HG03342 (cell line): ENCODE results near the gene SPEM2.
"Not testable (repeated sequence)": the region's sequence is repeated elsewhere in the genome, so short reads cannot be mapped to it uniquely, and the experiment has no call there.

Experiments used
- ATAC-seq: cut with Tn5 transposase; IDR thresholded peaks from one replicate; pipeline ENCODE4 v1.9.1; 2021; ENCODE audit warnings: mild to moderate bottlenecking, moderate library complexity; ENCODE audit not compliant: unreplicated experiment

Gene SPEM2

DNA sequence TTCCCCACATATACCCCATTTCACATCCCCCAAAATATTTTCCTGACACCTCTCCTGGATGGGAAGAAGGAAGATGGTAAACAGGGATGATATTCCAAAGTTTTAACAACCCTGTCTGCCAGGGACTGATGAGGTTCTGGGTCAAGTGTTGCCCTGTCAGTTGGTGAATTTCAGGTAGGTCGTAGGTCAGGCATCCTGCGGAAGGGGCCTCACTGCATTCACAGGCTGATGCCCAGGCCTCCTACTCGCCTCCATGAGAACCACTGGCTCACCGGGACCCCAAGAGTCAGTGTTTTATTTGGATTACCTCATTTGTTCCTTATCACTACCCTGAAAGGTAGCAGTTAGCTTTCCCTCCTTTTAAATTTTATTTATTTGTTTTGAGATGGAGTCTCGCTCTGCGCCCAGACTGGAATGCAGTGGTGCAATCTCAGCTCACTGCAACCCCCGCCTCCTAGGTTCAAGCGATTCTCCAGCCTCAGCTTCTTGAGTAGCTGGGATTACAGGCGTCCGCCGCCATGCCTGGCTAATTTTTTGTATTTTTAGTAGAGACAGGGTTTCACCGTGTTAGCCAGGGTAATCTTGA lies 43.5 kb downstream of the SPEM2 start:
- no peak for ATAC-seq

DNA sequence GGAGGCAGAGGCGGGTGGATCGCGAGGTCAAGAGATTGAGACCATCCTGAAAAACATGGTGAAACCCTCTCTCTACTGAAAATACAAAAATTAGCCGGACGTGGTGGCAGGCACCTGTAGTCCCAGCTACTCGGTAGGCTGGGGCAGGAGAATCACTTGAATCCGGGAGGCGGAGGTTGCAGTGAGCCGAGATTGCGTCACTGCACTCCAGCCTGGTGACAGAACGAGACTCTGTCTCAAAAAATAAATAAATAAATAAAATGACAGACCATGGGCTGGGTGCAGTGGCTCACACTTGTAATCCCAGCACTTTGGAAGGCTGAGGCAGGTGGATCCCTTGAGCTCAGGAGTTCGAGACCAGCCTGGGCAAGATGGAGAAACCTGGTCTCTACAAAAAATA lies 44.4 kb downstream of the SPEM2 start:
- not testable (repeated sequence) for ATAC-seq

GRCh38 chr17:7470457-7470973 lies 45.1 kb downstream of the SPEM2 start:
- not testable (repeated sequence) for ATAC-seq

DNA sequence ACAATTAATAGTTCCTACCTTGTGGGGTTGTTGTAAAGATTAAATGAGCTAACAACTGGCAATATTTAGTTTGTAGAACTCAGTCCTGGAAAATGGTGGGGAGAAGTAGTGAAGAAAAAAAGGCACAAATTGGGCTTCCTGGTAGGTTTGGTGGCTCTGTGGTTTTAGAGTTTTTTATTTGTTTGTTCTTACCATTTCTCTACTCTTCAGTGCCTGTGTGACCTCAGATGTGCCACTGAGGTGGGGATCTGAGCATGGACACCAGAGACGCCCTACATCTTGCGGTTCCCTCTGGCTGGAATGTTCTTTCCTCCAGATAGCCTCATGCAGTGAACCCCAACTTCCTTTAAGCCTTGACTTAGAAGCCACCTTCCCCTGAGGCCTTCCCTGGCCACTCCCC lies 46.3 kb downstream of the SPEM2 start:
- ATAC-seq, result no peak

DNA sequence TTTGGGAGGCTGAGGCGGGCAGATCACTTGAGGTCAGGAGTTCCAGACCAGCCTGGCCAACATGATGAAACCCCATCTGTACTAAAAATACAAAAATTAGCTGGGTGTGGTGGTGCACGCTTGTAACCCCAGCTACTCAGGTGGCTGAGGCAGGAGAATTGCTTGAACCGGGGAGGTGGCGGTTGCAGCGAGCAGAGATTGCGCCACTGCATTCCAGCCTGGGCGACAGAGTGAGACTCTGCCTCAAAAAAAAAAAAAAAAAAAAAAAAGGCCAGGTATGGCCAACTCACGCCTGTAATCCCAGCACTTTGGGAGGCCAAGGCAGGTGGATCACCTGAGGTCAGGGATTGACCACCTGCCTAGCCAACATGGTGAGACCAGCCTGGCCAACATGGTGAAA lies 49.4 kb downstream of the SPEM2 start:
- ATAC-seq, result not testable (repeated sequence)

GRCh38 chr17:7475764-7476422 lies 50.5 kb downstream of the SPEM2 start:
- no peak for ATAC-seq

- no peak for ATAC-seq
Measured at GRCh38 chr17:7476494-7476893, 51.1 kb downstream of the SPEM2 start.

- ATAC-seq, result no peak
Measured at GRCh38 chr17:7476951-7477350, 51.5 kb downstream of the SPEM2 start.
